Measurements from ENCODE around the gene LSM7.
"Not testable (repeated sequence)": the region's sequence is repeated elsewhere in the genome, so short reads cannot be mapped to it uniquely, and the experiment has no call there.

Gene LSM7

DNA sequence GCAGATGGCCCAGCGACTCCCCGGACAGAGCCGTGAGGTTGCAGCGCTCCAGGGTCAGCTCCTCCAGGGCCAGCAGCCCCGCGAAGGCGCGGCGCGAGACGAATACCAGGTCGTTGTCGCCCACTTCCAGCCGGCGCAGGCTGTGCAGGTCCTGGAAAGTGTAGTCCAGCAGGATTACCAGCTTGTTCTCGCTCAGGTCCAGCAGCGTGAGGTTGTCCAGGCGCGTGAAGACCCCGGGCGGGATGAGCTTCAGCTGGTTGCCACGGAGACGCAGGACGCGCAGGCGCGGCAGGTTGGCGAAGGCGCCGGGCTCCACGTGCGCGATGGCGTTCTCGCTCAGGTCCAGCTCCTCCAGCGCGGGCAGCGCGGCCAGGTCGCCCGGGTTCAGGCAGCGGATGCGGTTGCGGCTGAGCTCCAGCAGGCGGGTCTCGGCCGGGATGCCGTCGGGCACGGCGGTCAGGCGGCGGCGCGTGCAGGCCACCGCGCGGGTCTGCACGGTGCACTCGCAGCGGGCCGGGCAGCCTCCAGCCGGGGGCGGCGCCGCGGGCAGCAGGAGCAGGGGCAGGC lies 37.1 kb downstream of the LSM7 start:
- DNase-seq = no peak

DNA sequence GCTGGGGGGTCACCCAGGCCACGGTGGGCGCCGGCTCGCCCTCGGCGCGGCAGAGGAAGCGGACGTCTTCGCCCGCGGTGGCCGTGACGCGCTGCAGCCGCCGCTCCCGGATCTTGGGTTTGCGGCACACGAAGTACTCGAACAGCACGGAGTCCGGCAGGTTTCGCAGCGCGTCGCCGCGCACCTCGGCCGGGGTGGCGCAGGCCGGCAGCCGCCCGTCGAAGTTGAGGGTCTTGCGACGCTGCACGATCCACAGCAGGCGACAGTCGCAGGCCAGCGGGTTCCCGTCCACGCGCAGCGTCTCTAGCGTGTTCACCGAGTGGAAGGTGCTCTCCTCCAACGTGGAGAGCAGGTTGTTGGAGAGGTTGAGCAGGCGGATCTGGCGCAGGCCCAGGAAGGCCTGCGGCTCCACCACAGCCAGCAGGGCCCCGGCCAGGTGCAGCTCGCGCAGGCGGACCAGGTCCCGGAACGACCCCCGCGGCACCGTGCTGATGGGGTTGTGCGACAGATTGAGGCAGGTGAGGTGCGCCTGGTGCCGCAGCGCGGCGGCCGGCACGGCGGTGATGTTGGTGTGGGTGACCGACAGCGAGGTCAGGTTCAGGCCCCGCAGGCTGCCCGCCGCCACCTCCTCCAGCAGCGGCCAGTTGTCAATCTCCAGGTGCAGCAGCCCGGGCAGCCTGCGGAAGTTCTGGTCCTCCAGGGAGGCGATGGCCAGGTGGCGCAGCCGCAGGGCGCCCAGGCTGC lies 37.8 kb downstream of the LSM7 start:
- no peak for DNase-seq

DNA sequence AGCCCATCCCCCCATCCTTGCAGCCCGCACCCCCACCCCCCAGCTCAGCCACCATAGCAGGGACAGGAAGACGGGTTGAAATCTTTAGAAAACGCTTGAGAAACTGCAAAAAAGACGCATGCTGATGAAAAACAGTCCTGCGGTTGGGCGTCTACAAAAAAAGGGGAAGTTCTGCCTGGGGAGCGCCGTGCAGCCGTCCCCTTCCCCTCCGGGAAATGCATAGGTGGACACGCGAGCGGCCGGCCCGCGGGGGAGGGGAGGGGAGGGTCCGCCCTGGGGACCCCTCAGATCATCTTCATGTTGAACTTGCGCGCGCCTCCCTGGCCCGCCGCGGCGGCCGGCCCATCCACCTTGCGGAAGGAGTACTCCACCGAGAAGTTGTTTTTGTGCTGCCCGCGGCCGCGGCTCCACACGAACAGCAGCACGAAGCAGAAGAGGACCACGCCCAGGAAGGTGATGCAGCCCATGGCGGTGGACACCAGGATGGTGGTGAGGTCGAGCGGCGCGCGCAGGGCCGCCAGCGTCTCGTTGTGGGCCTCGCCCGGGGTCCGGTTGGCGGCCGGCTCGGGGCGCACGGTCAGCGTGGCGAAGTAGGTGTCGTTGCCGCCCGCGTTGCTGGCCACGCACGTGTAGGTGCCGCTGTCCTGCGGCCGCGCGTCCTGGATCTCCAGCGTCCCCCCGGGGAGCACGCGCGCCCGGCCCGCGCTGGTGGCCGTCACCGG lies 38.5 kb downstream of the LSM7 start:
- no peak for DNase-seq

DNA sequence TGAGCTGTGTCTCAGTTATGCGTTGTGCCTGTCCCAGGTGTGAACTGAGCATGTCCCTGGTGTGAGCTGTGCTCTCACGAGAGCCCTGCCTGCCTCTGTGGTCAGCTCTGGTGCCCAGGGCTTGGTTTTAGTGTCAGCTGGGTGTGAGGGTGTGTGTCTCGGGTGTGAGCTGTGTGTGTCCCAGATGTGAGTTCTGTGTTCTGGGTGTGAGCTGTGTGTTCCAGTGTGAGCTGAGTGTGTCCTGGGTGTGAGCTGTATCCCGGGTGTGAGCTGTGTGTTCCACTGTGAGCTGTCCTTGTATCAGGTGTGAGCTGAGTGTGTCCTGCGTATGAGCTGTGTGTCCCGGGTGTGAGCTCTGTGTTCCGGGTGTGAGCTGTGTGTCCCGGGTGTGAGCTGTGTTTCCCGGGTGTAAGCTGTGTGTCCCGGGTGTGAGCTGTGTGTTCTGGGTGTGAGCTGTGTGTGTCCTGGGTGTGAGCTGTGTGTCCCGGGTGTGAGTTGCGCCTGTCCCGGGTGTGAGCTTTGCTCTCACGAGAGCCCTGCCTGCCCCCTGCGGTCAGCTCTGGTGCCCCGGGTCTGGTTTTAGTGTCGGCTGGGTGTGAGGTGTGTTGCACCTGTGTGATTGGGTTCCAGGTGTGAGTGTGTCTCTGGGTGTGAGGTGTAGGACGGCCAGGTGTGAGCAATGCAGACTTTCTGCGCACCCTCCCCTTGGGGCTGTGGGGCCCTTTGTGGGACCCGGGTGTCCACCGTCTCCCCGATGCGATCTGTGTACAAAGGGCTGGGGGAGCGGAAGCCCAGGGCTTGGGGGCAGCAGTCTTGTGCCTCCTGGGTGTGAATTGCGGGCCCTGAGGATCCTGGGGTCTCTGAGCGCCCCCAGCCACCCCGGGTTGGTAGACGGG lies 39.3 kb downstream of the LSM7 start:
- no peak for DNase-seq

DNA sequence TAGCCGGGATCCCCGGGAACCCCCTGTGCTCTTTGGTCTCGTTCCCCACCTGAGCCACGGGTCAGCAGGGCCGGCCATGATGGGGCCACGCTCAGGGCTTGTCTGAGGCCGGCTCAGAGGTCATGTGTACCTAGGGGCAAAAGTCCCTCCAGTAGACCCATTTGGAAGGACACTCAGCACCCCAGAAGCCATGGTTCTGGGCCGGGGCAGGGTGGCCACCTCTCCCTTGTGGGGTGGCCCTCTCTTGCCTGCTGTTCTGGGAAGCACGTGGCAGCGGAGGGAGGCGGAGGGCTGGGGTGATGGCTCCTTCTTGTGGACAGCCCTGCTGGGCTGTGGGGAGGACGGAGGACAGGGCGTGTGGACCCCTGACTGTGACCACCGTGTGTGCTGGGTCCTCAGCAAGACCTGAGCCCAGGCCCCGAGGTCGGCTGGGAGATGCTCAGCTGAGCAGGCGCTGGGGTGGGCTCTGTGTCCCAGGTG lies 40.0 kb downstream of the LSM7 start:
- no peak for DNase-seq

DNA sequence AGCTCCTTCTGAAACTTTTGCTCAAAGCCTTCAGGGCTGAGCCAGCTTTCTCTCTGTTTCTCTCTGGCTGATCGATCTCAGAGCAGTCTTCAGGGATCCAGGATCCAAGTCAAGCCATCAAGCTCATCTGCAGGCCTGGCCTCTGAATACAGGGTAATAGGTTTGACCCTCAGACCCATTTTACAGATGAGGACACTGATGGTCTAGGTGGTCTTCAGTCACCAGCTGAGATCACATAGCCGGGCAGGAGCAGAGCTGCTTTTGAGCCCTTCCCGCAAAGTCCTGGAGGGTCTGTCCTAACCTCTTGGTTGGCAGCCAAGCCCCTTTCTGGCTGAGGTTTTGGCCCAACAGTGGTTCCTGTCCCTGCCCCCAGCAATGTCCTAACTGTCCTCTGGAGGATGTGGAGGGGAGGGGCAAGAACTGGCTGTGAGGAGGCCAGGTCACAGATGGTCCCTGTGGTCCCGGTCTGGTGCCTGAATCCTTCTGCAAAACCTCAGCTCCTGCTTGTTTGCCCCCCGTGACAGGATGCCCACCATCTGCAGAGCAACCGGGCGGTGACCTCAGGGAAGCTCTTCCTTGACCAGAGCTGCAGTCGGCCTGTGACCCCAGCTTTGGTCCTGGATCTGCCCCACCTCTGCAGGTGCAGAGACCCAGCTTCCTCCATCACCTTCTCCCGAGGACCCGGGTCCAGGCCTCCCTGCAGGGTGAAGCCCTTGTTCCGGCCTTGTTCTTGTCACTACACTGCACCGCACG lies 40.6 kb downstream of the LSM7 start:
- no peak for DNase-seq

DNA sequence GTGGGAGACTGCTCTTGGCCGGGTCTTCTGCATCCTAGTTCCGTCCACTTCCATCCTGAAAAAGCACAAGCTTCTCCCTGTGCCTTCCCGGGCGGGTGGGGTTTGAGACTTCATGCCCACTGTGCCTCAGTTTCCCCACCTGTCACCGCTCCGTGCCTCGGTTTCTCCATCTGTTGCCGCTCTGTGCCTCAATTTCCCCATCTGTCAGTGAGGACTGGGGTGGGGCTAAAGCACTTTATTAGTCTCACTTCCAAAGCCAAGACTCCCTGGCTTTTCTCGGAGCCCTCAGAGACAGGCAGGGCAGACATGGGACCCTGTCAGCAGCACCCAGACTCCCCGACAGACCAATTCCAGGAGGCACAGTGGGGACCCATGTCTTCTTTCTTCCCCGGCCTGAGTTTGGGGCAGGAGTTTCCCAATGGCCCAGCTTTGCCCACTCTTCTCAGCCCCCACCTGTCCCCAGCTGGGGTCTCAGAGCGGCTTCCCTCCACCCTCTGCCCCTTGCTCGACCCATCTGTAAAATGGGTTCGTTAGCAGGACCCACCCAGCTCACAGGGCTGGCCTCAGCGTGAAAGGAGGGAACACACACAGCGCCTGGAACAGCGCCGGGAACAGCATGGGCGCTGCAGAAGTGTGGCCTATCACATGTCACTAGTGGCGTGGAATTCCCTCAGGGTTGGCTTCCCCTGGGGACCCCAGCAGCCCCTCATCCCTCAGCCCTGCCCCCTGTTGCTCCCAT lies 41.8 kb downstream of the LSM7 start:
- no peak for DNase-seq

DNA sequence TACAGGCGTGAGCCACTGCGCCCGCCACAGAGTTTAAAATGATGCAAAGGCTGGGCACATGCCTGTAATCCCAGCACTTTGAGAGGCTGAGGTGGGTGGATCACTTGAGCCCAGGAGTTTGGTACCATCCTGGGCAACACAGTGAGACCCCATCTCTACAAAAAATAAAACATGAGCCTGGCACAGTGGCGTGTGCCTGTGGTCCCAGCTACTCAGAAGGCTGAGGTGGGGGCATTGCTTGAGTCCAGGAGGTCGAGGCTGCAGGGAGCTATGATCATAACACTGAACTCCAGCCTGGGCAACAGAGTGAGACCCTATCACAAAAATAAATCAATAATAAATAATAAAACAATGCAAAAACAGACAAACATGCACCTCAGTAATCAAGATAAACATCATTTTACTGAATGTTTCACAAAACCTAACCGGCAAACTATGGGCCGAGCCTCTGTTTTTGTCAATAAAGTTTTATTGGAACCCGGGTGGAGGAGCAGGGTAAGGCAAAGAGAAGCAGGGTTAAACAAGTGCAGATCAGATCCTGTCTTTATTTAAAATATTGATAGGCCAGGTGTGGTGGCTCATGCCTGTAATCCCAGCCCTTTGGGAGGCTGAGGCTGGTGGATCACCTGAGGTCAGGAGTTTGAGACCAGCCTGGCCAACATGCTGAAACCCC lies 44.4 kb downstream of the LSM7 start:
- DNase-seq = no peak

DNA sequence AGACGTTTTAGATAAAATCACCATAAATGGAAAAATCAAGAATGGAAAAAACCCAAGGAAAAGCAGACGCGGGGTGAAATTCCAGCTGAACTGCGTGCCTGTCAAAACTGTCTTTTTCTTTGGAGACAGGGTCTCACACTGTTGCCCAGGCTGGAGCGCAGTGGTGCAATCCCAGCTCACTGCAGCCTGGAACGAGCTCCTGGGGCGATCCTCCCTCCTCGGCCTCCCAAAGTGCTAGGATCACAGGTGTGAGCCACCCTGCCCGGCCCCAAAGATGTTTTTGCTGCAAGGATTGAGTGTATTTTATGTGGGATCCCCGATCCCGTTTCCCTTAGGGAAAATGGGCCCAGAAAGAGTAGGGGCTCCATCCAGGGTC lies 45.5 kb downstream of the LSM7 start:
- DNase-seq = no peak

DNA sequence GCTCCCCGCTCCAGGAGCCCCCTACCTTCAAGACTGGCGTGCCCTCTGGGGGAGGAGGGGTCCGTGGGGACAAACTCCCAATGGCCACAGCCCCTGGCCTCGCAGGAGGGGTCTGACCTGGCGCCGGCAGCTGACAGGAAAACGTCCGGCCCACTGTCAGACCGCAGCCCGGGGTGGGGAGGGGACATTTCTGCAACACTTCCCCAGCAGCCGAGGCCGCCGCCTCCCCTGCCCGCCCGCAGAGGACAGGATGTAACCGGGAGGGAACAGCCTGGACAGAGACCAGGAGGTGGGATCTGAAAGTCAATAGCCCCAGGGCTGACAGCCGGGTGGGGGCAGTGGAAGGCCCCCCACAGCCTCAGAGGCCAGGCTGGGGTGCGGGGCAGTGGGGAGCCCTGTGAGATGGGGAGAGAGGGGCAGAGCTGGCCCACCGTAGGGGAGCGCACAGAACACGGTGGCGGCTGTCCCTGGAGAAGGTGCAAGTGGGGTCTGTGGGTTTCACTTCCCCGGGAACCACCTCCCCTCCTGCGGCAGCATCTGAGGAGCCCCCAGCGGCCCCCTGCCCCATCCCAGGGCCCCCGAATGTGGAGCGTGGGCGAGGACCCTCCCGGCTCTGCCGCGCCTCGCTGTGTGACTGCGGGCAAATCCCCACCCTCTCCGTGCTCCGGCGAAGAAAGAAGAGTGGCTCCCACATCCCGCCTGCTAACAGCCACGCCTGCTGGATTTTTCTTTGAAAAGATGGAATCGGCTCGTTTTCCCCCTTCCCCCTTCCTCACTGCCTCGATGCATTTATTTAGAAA lies 46.1 kb downstream of the LSM7 start, which contains the start of gene PEAK3:
Gene PEAK3, minus strand, starts transcription at position 114 of the 800 bp plus-strand sequence. CDS start 1,244 bp downstream, outside the sequence.
- no peak for DNase-seq

DNA sequence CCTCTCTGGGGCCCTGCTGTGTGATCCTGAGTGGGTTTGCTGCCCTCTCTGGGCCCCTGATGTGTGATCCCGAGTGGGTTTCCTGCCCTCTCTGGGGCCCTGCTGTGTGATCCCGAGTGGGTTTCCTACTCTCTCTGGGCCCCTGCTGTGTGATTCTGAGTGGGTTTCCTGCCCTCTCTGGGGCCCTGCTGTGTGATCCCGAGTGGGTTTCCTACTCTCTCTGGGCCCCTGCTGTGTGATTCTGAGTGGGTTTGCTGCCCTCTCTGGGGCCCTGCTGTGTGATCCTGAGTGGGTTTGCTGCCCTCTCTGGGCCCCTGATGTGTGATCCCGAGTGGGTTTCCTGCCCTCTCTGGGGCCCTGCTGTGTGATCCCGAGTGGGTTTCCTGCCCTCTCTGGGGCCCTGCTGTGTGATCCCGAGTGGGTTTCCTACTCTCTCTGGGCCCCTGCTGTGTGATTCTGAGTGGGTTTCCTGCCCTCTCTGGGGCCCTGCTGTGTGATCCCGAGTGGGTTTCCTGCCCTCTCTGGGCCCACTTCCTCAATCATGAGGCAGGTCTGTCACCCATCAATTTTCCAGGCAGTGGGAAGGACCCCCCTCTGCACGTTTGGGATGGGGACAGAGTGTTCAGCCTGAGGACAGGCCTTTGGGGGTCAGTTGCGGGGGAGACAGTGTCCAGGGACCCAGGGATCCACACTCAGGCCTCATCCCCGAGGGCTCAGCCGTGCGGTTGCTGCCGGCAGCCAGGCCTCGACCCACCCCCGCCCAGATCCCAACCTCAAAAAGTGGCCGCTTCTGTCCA lies 46.9 kb downstream of the LSM7 start:
- not testable (repeated sequence) for DNase-seq

DNA sequence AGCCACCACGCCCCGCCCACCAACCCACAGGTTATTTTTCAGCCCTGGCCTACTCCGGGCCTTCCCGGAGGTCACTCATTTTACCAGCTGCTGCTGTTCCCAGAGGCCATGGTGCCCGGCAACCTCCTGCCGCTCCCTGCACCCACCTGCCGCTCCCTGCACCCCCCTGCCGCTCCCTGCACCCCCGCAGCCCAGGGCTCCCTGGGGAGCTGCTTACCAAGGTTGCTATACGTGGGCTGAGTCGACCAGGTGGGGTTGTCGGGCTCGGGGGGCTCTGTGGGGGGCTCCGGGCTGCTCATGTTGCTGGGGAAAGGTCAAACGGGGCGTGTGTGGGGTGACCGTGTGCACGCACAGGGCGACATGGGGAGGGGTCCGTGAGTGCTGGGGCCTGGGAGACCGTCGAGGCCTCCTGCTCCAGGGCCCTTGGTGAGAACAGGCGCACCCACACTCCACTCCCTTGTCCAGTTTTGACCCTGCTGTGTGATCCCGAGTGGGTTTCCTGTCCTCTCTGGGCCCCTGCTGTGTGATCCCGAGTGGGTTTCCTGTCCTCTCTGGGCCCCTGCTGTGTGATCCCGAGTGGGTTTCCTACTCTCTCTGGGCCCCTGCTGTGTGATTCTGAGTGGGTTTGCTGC lies 47.6 kb downstream of the LSM7 start:
- DNase-seq = no peak

DNA sequence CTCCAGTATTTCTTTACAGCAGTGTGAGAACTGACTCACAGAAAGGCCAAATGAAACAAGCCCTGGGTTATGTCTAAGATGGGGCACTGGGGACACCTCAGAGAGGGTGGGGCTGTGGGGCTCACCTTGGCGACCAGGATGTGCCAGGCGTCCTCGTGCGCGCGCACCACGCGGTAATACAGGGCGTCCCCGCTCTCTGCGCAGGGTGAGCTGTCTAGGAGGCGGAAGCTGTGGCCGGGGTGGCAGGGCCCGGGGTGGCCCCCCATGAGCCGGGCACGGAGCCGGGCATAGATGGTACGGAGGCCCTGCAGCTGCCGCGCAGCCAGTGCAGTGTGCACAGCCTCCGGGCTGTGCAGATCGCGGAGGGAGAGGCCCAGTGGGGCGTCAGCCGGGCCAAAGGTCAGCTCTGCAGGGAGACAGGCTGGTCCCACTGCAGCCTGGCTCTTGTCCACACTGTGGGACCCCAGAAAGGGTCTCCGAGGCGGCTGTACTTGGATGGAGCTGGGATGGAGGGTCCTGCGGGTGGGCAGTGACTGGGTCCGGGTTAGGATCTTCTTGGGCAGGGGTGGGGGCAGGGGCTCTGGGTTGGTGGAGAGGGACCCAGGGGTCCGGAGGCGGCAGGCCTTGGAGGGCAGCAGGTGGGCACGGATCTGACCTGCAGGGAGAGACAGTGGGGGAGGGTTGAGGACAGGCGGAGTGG lies 49.8 kb downstream of the LSM7 start:
- no peak for DNase-seq

DNA sequence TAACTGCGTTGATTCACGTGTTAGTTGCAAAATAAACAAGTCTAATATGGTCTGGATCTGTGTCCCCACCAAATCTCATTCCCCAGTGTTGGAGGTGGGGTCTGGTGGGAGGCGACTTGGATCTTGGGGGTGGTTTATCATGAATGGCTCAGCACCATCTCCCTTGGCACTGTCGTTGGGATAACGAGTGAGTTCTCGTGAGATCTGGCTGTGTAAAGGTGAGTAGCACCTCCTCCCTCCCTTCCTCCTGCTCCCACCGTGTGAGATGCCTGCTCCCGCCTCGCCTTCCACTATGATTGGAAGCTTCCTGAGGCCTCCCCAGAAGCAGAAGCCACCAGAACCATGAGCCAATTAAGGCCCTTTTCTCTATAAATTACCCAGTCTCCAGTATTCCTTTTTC lies 51.2 kb downstream of the LSM7 start:
- no peak for DNase-seq

DNA sequence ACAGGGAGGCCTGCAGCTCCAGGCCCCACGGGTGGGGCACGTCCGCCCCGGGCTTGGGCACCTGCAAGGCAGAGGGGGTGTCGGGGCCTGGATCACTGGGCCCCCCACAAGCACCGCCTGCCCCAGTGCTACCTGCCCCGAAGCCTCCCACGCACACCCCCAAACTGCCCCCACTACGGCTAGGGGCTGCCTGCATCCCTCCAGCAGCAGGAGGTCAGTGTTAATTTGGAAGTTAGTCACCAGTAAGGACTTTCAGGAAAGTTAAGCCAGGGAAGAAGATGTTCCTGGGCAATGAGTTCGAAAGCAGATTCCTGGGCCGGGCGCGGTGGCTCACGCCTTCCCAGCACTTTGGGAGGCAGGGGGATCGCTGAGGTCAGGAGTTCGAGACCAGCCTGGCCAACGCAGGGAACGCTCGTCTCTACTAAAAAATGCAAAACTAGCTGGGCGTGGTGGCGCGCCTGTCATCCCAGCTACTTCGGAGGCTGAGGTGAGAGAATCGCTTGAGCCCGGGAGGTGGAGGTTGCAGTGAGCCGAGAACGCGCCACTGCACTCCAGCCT lies 51.9 kb downstream of the LSM7 start:
- DNase-seq = no peak

DNA sequence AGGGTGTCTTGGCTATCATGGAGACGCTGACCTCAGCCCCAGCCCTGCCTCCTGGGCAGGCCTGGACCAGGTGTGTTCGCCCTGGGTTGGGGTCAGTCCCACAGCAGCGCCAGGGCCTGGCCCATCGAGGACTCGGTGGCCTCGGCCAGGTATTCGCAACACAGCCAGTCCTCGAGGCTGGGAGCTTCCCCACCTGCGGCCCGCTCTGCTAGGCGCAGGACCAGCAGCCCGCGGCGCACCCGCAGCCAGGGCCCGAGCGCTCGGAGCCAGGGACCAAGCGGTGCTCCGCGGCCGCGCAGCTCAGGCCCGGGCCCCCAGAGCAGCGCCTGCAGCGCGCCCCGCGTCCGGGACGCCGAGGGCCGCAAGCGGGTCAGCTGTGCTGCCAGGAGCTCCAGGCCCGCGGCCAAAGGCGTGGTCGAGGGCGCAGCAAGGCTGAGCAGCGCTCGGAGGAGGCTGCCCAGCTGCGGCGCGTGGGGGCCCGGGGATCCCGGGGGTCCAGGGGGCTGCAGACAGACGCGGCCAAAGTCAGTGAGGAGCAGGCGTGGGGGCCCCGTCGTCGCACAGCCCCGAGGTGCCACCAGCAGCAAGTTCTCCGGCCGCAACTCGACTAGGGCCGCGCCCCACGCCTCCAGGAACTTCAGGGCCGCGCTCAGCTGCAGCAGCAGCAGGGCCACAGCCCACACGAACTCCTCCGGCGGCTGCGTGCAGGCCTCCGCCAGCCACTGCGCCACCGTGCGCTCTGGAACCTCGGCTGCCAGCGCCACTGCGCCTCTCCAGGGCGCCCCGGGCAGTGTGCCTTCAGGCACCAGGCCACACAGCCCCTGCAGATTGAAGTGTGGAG lies 52.6 kb downstream of the LSM7 start:
- DNase-seq = no peak
